GM18870 (cell line): ENCODE measurements around the gene C10orf90.

ENCODE experiments used
- ATAC-seq: cut with Tn5 transposase; IDR thresholded peaks from one replicate; pipeline ENCODE4 v1.9.1; 2021; ENCODE audit warnings: moderate library complexity; ENCODE audit not compliant: unreplicated experiment

C10orf90 gene

GRCh38 chr10:126437635-126438406, 232.7 kb downstream of the C10orf90 start:
- ATAC-seq, result no peak

DNA sequence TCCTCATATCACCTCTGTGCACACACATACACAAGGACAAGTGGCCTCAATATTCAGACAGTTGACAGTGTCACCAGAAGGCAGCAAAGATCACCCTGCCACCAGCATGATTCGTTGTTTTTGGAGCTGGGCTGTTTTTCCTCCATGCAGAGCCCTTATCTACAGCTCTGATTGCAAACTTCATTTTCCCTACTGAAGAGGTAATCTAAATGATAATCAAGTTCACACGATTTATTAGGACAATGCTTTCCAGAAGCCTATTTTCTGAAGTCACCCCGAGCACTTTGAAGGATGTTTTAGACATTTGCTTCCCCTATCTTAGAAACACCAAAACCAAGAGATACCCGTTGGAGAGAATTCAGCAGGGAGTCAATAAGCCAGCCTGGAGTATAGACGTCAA, 236.3 kb downstream of the C10orf90 start:
- ATAC-seq, result no peak

- ATAC-seq, result no peak
These were observed 237.1 kb downstream of the C10orf90 start for GRCh38 chr10:126433351-126433750.

GRCh38 chr10:126432507-126432906, 238.0 kb downstream of the C10orf90 start:
- no peak for ATAC-seq

DNA sequence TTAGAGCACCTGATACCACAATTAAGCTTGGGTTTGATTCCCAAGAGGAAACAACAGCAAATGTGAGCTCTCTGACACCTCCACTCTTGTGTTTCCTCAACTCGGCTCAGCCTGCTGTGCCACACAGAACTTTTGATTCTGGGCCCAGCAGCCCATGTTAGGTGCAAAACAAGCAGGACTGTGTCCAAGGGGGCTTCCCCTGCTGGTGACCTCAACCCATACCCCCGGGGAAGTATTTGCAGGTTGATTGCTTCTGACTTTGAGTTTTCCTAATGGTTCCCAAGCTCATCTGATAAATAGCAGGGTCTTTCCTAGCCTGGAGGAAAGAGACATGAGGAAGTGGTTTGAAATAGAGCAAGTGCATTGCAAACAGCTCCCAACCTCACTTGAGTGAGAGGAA, 238.7 kb downstream of the C10orf90 start:
- ATAC-seq, result no peak

- no peak for ATAC-seq
These were observed 240.0 kb downstream of the C10orf90 start for GRCh38 chr10:126430512-126430911.

DNA sequence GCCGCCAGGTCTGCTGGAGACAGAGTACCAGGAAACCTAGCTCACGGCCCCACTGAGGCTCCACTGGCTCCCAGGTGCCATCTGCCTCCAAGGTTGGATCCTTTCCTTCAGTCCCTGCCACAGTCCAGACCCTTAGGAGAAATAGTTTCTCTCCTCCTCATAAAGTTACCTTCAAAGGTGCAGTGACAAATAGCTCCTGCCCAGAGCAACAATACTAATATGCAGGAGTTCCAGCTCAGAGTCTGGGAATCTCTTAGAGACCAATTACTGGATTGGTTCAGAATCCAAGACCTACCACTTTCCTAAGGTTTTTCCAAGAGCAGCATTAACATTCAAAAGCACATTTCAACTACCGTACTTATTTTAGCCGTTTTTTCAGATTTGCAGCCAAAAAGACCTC, 241.2 kb downstream of the C10orf90 start:
- ATAC-seq, result no peak

GRCh38 chr10:126425489-126426065, 244.9 kb downstream of the C10orf90 start:
- no peak for ATAC-seq

DNA sequence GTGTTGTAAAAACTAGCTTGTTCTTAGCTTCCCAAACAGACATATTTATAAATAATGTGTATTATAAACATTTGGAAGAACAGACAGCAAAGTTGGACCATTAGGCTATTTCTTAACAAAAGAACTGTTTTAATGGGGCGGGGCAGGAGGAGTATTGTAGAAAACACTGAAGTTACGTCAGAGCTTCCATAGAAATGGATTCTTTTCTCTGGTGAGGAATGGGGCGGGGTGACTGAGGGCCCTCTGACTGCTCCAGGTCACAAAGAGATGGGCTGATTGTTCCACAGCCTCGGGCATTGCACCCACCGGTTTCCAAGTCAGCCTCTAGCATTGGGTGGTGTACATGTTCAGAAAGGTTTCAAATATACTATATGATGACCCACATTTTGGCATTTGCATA, 245.5 kb downstream of the C10orf90 start:
- ATAC-seq, result no peak

DNA sequence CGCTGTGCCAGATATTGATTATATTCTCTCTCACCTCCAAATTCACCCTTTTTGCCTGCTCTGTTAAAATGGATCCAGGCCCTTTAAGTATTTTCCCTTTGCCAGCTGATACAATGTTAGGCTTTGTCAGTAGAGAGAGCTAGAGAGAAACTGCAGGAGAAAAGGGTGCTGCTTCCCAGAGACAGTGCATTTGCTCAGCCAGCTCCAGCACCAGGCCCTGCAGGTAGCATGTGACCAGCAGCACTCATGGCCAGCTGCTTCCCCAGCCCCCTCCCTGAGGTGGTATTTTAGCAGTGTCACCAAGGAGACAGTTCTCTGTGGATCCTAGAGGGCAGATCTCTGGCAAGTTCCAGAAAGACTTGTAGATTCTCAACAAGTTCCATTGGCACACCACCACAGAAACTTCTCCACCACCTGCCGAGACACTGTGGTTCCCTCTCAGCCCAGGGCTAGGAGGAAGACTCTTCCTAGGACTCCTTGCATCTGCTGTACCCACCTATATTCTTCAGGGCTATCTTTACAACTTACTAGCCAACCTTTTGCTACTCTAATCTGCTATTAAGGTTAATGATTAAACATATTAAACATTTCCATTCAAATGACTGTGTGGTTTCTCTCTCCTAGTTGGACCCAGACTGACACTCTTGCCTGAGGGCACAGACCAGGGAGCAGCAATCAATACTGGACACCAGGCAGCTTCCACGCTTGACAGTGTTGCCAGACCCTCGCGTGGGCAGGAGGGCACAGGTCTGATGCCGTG, 246.6 kb downstream of the C10orf90 start:
- ATAC-seq, result no peak

DNA sequence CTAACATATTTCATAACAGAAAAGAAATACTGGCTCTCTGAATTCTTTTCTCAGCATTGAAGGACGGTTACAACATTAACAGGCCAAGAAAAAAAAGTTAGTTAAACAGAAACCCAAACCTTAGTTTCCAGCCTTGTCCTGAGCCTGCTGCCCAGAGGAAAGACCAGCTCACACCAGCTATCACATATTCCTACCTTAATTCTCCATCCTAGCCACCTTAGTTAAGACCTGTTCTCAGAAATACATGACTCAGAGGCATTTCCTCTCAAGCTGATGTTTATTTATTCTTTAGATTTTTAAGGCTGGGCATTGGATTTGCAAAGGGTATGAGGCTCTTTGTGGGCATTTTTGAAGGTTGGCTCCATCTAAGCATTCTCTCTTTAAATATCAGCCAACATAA, 247.9 kb downstream of the C10orf90 start:
- ATAC-seq, result no peak

DNA sequence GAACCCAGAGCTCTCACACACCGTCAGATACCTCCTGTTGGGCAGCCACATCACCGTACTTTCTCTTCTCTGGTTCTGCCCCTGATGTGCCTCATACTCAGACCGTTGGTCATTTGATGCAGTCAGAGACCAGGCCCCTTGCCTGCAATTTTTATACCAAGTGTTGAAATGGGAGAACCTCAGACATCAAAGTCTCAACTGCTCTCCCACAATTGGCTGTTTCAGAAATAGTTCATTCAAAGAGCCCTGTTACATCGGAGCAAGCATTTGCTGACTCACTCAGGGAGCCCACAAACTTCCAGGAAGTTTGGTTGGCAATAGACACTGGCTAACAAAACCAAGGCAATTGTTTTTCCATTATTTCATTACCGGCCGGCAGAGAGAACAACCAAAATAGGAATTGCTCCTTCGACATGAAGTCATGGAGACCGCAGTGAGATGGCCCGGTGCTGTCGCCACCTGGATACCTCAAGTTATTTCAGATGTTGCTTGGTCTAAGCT, 248.7 kb downstream of the C10orf90 start:
- no peak for ATAC-seq

DNA sequence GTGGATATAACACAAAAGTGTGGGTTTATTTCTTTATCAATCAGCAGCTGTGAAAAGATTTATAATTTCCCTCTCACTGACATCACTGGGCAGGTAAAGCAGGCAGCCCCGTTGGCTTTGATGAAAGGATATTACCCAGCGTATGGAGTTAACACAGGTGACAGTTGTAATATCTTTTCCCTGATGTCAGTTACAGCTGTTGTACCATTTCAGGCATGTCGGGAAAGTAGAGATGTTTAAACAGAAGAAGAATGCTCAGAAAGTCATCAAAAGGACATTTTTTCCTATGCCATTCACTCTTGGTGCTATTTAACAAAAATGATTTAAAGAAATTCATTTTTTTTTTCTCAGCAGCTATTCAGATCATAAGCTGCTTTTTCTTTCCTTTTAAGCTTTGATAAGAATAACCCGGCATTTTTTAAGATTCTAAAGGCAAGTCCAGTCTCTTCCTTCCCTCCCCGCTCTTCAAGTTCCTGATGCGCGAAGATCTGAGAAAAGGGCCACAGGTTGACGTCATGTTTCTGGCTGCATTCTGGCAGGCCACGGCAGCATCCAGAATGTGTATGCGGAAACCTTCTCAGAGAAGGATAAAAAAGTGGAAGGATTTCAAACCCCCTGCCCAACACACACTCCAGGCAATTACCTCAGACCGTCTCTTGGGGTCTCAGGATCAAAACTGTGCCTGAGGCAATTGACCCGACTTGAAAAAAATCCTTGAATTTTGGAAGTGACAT, 249.8 kb downstream of the C10orf90 start:
- ATAC-seq, result no peak

- no peak for ATAC-seq
These were observed 253.2 kb downstream of the C10orf90 start for GRCh38 chr10:126417220-126417825.

GRCh38 chr10:126409821-126410220, 260.7 kb downstream of the C10orf90 start:
- ATAC-seq, result no peak

- no peak for ATAC-seq
These were observed 261.4 kb downstream of the C10orf90 start for GRCh38 chr10:126408953-126409641.

GRCh38 chr10:126407831-126408230, 262.7 kb downstream of the C10orf90 start:
- ATAC-seq, result no peak

GRCh38 chr10:126405239-126405775, 265.2 kb downstream of the C10orf90 start:
- no peak for ATAC-seq

DNA sequence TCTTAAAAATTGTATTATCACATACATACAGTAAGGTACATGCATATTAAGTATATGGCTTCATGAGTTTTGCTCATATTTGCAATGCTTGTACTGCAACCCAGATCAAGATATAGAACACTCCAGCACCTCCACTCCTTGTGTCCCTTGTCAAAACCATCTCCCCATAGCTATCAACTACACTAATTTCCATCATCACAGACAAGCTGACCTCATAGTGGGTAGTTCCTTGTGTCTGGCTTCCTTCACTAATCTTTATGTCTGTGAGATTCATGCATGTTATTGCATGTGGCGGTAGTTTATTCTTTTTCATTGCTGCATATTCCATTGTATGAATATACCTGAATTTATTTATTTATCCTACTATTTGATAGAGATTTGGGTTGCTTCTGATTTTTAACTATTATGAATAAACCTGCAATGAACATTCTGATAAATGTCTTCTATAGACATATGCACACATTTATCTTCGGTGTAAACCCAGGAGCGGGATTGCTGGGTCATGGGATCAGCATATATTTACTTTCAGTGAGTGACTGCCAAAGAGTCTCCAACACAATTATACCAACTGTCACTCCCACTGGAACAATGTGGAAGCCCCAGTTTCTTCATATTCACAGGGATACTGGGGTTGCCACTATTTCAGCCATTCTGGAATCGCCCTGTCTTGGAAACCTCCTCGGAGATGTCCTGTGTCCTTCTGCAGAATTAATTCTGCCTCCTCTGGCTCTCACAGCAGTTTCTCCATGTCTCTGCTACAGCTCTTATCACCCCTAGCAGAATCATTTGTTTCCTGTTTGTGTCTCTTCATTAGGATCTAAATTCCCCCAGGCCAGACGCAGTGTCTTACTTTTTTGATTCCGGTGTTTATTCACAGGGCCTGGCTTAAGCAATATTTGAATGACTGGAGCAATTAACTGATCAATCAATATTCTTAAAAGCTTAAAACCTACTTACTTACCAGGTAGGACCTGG, 267.5 kb downstream of the C10orf90 start:
- ATAC-seq, result no peak
